Endothelial cell of umbilical vein (primary cell): Measurements from ENCODE around the gene TTC33. TPM values are rescaled to one million over a fixed set of nuclear protein-coding genes. Genes with fewer than 3 reads are reported as not detected.

Source experiments
- BruUV-seq: library from RNA; stranded (reverse); fragments of 400-500 nt; replicated peaks from 2 replicates; lab custom pipeline; 2021; lab: Mats Ljungman, UMichigan
- CTCF ChIA-PET: fragments of 300-600, 350-600 bp; sonication (Branson Sonifier 250); formaldehyde crosslinking; loops from one replicate; lab custom pipeline; 2021; ENCODE audit warnings: antibody characterized with exemption, inconsistent platforms; lab: Charles Lee
- POLR2A ChIA-PET: fragments of 300-600, 350-600 bp; sonication (Branson Sonifier 250); formaldehyde crosslinking; loops from one replicate; lab custom pipeline; 2021; ENCODE audit warnings: antibody characterized with exemption, inconsistent platforms; lab: Charles Lee
- DNase-seq: peaks from one replicate; pipeline ENCODE4 v3.0.0-alpha.2; 2011; ENCODE audit warnings: low read depth, low spot score
- FAIRE-seq: peaks from 2 replicates; lab custom pipeline; 2011; peaks lifted over from hg19 to GRCh38; lab: Jason Lieb, UNC
- H2AFZ ChIP-seq: 2 replicates; pipeline ENCODE4 v1.6.0; 2012; ENCODE audit warnings: low read depth, low read length, control low read depth, inconsistent platforms
- H3K27ac ChIP-seq: 2 replicates; pipeline ENCODE4 v1.5.1; 2011; ENCODE audit warnings: low read depth, mild to moderate bottlenecking, control low read depth, low read length, moderate library complexity; ENCODE audit not compliant: insufficient read depth
- H3K27me3 ChIP-seq, 2 experiments: 2 replicates each; pipeline versions ENCODE4 v1.6.0 to v1.6.1; 2011; ENCODE audit warnings: low read length in 2 of 2, mixed read lengths in 1 of 2; ENCODE audit not compliant: control insufficient read depth in 2 of 2, insufficient read depth in 2 of 2
- H3K36me3 ChIP-seq, 2 experiments: 2 replicates in 1 of 2; 3 replicates in 1 of 2; pipeline ENCODE4 v1.5.1; 2011; ENCODE audit warnings: low read length in 2 of 2, mild to moderate bottlenecking in 1 of 2, moderate library complexity in 1 of 2; ENCODE audit not compliant: control insufficient read depth in 2 of 2, insufficient read depth in 2 of 2; ENCODE audit errors: extremely low read depth in 1 of 2
- H3K4me1 ChIP-seq: 3 replicates; pipeline ENCODE4 v1.5.1; 2011; ENCODE audit warnings: mild to moderate bottlenecking, low read length; ENCODE audit not compliant: control insufficient read depth, insufficient read depth; ENCODE audit errors: extremely low read depth
- H3K4me2 ChIP-seq: 2 replicates; pipeline ENCODE4 v1.6.1; 2011; ENCODE audit warnings: low read length, control low read depth, mixed read lengths; ENCODE audit not compliant: insufficient read depth
- H3K4me3 ChIP-seq, 3 experiments: fragments of 200-600 bp in 1 of 3; sonication (generic), shearing (Covaris generic) in 1 of 3; replicated peaks in 1 of 3; 2 replicates each; pipeline ENCODE4 v1.5.1; 2011 to 2016; ENCODE audit warnings: control low read depth in 3 of 3, low read length in 3 of 3, mild to moderate bottlenecking in 2 of 3, inconsistent platforms in 1 of 3, low read depth in 1 of 3, moderate library complexity in 1 of 3; ENCODE audit not compliant: insufficient read depth in 1 of 3
- H3K79me2 ChIP-seq: 2 replicates; pipeline ENCODE4 v1.6.0; 2012; ENCODE audit warnings: low read length, inconsistent platforms; ENCODE audit not compliant: control insufficient read depth, insufficient read depth
- H3K9ac ChIP-seq: replicated peaks from 2 replicates; pipeline ENCODE3; 2011; ENCODE audit warnings: low read length, control low read depth; ENCODE audit not compliant: insufficient read depth; ENCODE audit errors: extremely low read depth
- H3K9me1 ChIP-seq: replicated peaks from 3 replicates; pipeline ENCODE4 v1.6.0; 2011; ENCODE audit warnings: mild to moderate bottlenecking, low read length; ENCODE audit not compliant: control insufficient read depth, insufficient read depth; ENCODE audit errors: extremely low read depth
- H3K9me3 ChIP-seq: replicated peaks from 2 replicates; pipeline ENCODE4 v1.5.1; 2012; ENCODE audit warnings: low read length, inconsistent platforms; ENCODE audit not compliant: control insufficient read depth, insufficient read depth
- H4K20me1 ChIP-seq: replicated peaks from 2 replicates; pipeline ENCODE3; 2011; ENCODE audit warnings: mild to moderate bottlenecking, low read length; ENCODE audit not compliant: control insufficient read depth, insufficient read depth; ENCODE audit errors: extremely low read depth
- CTCF ChIP-seq, 2 donors: IDR thresholded peaks; 1 replicate in 1 of 2; 2 replicates in 1 of 2; pipeline ENCODE4 v1.5.1; 2011; ENCODE audit warnings: low read length in 2 of 2, mild to moderate bottlenecking in 2 of 2, moderate library complexity in 2 of 2, control low read depth in 1 of 2, inconsistent platforms in 1 of 2, low read depth in 1 of 2; ENCODE audit not compliant: insufficient read depth in 1 of 2; ENCODE audit errors: extremely low read depth in 1 of 2
- EZH2 ChIP-seq: IDR thresholded peaks from 2 replicates; pipeline ENCODE4 v1.6.1; 2012; ENCODE audit warnings: borderline replicate concordance, low read depth, mild to moderate bottlenecking, moderate library complexity, low read length, inconsistent platforms; ENCODE audit not compliant: severe bottlenecking
- FOS ChIP-seq: IDR thresholded peaks from 2 replicates; pipeline ENCODE4 v1.6.1; 2011; ENCODE audit warnings: mild to moderate bottlenecking, low read length, moderate library complexity, borderline replicate concordance; ENCODE audit not compliant: insufficient read depth
- MYC ChIP-seq: IDR thresholded peaks from one replicate; pipeline ENCODE4 v1.6.1; 2011; ENCODE audit warnings: mild to moderate bottlenecking, low read depth, low read length
- POLR2A ChIP-seq: IDR thresholded peaks from 2 replicates; pipeline ENCODE4 v1.6.1; 2012; ENCODE audit warnings: low read depth, mild to moderate bottlenecking, control low read depth, low read length
- POLR2AphosphoS5 ChIP-seq: IDR thresholded peaks from 2 replicates; pipeline ENCODE4 v1.6.1; 2012; ENCODE audit warnings: low read depth, mild to moderate bottlenecking, control low read depth, low read length, moderate library complexity; ENCODE audit not compliant: insufficient read depth
- dilution Hi-C: fragments of 300-500 bp; cut with MboI; formaldehyde crosslinking; loops from one replicate; pipeline ENCODE4 v1.15.0; 2019; ENCODE audit warnings: low sequenced_read_pairs; ENCODE audit not compliant: extremely low pct_ligation_motif_present
- intact Hi-C: fragments of 100-400 bp; cut with micrococcal nuclease; formaldehyde crosslinking; loops from one replicate; pipeline ENCODE4 v1.10.0; 2022
- polyA plus RNA-seq, 4 experiments: library from polyadenylated mRNA; depleted of rRNA in 3 of 4; stranded (reverse) in 3 of 4; unstranded in 1 of 4; fragments of >200 nt; gene quantifications; 2 replicates each; pipeline versions ENCODE4 v1.2.1 to v1.2.3, GENCODE V29; 2011 to 2012; ENCODE audit warnings: missing spikeins in 1 of 4
- total RNA-seq: library from RNA; stranded (reverse); gene quantifications from 2 replicates; pipeline ENCODE4 v1.2.3, GENCODE V29; 2021

The TTC33 gene
- total and polyA plus RNA-seq, 2 donors (not counting 3 experiments of a cell fraction or from before 2014, with no cell fraction given) = 2.2 to 11.7 TPM

- ChIA-PET CTCF (interaction anchor here (1.0 to 8.5 kb wide), 10 partner anchors 10 to 964 kb away, joined by 3 to 65 read pairs (median 6); no protein-coding TSS in a partner anchor), POLR2A (interaction anchor here (0.7 to 2.1 kb wide), 12 partner anchors 11 to 768 kb away, joined by 3 to 13 read pairs (median 5); no protein-coding TSS in a partner anchor)
- intact Hi-C loops = loop anchor here (1.0 to 5.0 kb wide), 9 partner anchors 109 to 572 kb away; partner anchors contain the start of gene RPL37
- peak overlapping the region; percentile 99 for H3K4me2 ChIP-seq
- BruUV-seq = no TSS peak
- peaks cover 0 to 6% of the 10 kb centered on the region in 2 experiments for H3K36me3 ChIP-seq
- H2AFZ ChIP-seq = peak overlapping the region; percentile 31
- TF ChIP-seq FOS (no peak), POLR2AphosphoS5 (peak; percentile 94), POLR2A (peak; percentile 96)
- H4K20me1 ChIP-seq = no peaks in the 10 kb centered on the region
- no peaks in the 10 kb centered on the region for H3K27me3 ChIP-seq
- H3K4me1 ChIP-seq = peaks cover 30% of the 10 kb centered on the region
- dilution Hi-C loops = no loop called here
- peak overlapping the region; percentile 76 for H3K27ac ChIP-seq
- DNase-seq = peak; percentile 93
- peak; percentile 92 for FAIRE-seq
- H3K9me3 ChIP-seq = no peaks in the 10 kb centered on the region
- H3K9ac ChIP-seq = peak overlapping the region; percentile 92
- peaks cover 64% of the 10 kb centered on the region for H3K79me2 ChIP-seq
- no peaks in the 10 kb centered on the region for H3K9me1 ChIP-seq
- H3K4me3 ChIP-seq = peak overlapping the region; percentile 71 to 98 (median 97)
These were observed 76.4 kb downstream of the TTC33 start for GRCh38 chr5:40679148-40679912.

- POLR2A ChIA-PET = interaction anchor here (0.7 to 2.1 kb wide), 4 partner anchors 11 to 455 kb away, joined by 5 to 13 read pairs (median 8); no protein-coding TSS in a partner anchor
- BruUV-seq = TSS peak; percentile 80
- H3K9me3 ChIP-seq = no peaks in the 10 kb centered on the region
- peak overlapping the region; percentile 95 for H3K4me2 ChIP-seq
- peaks cover 28% of the 10 kb centered on the region for H3K4me1 ChIP-seq
- intact Hi-C loops (loop anchor here (1.0 to 5.0 kb wide), 10 partner anchors 108 to 571 kb away; partner anchors contain the start of gene RPL37), dilution Hi-C loops (no loop called here)
- H3K27me3 ChIP-seq = no peaks in the 10 kb centered on the region
- H3K9me1 ChIP-seq = no peaks in the 10 kb centered on the region
- FAIRE-seq = no peak
- no peak overlapping the region for H2AFZ ChIP-seq
- TF ChIP-seq POLR2AphosphoS5 (no peak), MYC (no peak), CTCF (IDR thresholded peaks at IDR 0.05; ENCODE audit: extremely low read depth in 1 of 2, insufficient read depth in 1 of 2, low read depth in 1 of 2, low read length in 2 of 2) (no peak), EZH2 (no peak), FOS (no peak)
- DNase-seq = peak; percentile 63
- H3K9ac ChIP-seq = peak overlapping the region; percentile 81
- H3K4me3 ChIP-seq = peak overlapping the region; percentile 45 to 76 (median 71)
- peaks cover 57% of the 10 kb centered on the region for H3K79me2 ChIP-seq
- peaks cover 0 to 6% of the 10 kb centered on the region in 2 experiments for H3K36me3 ChIP-seq
- CTCF ChIA-PET = interaction anchor here (1.1 to 8.5 kb wide), 7 partner anchors 7 to 963 kb away, joined by 3 to 65 read pairs (median 7); no protein-coding TSS in a partner anchor
- no peaks in the 10 kb centered on the region for H4K20me1 ChIP-seq
- H3K27ac ChIP-seq = peak overlapping the region; percentile 76
These were observed 77.2 kb downstream of the TTC33 start for GRCh38 chr5:40678460-40679147.
